ENCODE results near the gene UBR3.
"Not testable (repeated sequence)": the region's sequence is repeated elsewhere in the genome, so short reads cannot be mapped to it uniquely, and the experiment has no call there.

UBR3 gene

DNA sequence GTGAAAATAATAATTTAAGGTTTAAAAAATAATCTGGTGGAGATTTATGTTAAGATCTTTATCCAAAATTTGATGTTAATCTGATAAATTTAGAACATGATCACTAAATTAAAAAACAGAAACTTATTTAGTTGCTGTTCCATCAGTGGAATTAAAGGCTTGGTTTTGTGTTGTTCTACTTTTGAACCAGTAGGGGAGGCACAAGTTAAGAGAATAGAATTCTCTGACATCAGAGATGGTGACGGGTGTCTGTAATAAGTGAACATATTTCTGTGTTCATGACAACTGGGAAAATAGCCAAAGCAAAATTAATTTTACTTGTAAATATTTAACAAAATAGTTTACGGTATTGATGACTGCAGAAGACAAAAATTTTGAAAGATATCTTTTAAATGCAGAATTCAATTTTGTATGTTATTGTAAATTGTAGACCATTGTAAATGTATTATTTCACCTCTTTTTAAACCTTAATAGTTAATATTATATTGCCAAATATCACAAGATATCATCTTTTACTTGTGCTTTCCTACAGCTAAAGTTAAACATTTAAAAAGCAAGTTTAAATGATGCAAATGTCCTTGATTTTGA, 106.0 kb downstream of the UBR3 start:
- FAIRE-seq: no peak
- no peak for TF ChIP-seq POLR2AphosphoS5 (IDR thresholded peaks at IDR 0.05; ENCODE audit: low read depth, low read length)
- TF ChIP-seq SPI1 (IDR thresholded peaks at IDR 0.05; ENCODE audit: low read depth, low read length): no peak
- no peak for TF ChIP-seq POLR2A (IDR thresholded peaks at IDR 0.05; ENCODE audit: low read depth, low read length)
- no peak for TF ChIP-seq PAX5 (IDR thresholded peaks at IDR 0.05; ENCODE audit: insufficient read depth, low read length, severe bottlenecking)
- no peak for TF ChIP-seq POU2F2 (IDR thresholded peaks at IDR 0.05; ENCODE audit: low read depth, low read length)
- TF ChIP-seq TAF1 (IDR thresholded peaks at IDR 0.05; ENCODE audit: low read depth, low read length): no peak
- DNase-seq (ENCODE audit: insufficient read length, low spot score): no peak

GRCh38 chr2:169936652-169937051, 109.4 kb downstream of the UBR3 start:
- FAIRE-seq: not testable (repeated sequence)

GRCh38 chr2:169945515-169945914, 118.3 kb downstream of the UBR3 start:
- no peak for DNase-seq (ENCODE audit: insufficient read length, low spot score)
- TF ChIP-seq POLR2A (IDR thresholded peaks at IDR 0.05; ENCODE audit: low read depth, low read length) (no peak), POLR2AphosphoS5 (IDR thresholded peaks at IDR 0.05; ENCODE audit: low read depth, low read length) (no peak), SPI1 (IDR thresholded peaks at IDR 0.05; ENCODE audit: low read depth, low read length) (no peak), TAF1 (IDR thresholded peaks at IDR 0.05; ENCODE audit: low read depth, low read length) (no peak), PAX5 (IDR thresholded peaks at IDR 0.05; ENCODE audit: insufficient read depth, low read length, severe bottlenecking) (no peak), POU2F2 (IDR thresholded peaks at IDR 0.05; ENCODE audit: low read depth, low read length) (no peak)
- no peak for FAIRE-seq

More at GRCh38 chr2:169936652-169937051, 109.4 kb downstream of the UBR3 start:
- DNase-seq (ENCODE audit: insufficient read length, low spot score): not testable (repeated sequence)

GRCh38 chr2:169946092-169946491, 118.8 kb downstream of the UBR3 start:
- FAIRE-seq (no peak), DNase-seq (ENCODE audit: insufficient read length, low spot score) (no peak)
- TF ChIP-seq PAX5 (IDR thresholded peaks at IDR 0.05; ENCODE audit: insufficient read depth, low read length, severe bottlenecking) (no peak), POLR2AphosphoS5 (IDR thresholded peaks at IDR 0.05; ENCODE audit: low read depth, low read length) (no peak), SPI1 (IDR thresholded peaks at IDR 0.05; ENCODE audit: low read depth, low read length) (no peak), TAF1 (IDR thresholded peaks at IDR 0.05; ENCODE audit: low read depth, low read length) (no peak)

DNA sequence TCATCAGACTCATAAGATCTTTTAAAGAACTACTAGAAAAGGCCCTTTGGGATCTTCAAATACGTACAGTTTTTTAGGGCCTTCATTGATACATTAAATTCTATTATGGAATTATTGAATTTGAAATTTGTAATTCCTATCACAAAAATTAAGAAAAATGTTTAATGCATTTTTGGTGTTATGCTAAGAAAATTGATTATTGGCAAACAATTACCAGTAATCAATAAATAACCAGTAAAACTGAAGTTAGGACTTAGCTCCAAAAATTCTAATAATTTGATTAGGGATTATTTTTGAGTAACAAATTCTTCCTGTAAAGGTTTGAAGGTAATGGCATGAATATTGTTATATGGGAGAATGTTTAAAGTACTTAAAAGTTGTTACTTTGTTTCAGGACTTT, 119.3 kb downstream of the UBR3 start:
- DNase-seq (ENCODE audit: insufficient read length, low spot score): no peak
- FAIRE-seq: no peak
- TF ChIP-seq POU2F2 (IDR thresholded peaks at IDR 0.05; ENCODE audit: low read depth, low read length): no peak
- no peak for TF ChIP-seq POLR2AphosphoS5 (IDR thresholded peaks at IDR 0.05; ENCODE audit: low read depth, low read length)
- TF ChIP-seq TAF1 (IDR thresholded peaks at IDR 0.05; ENCODE audit: low read depth, low read length): no peak
- no peak for TF ChIP-seq SPI1 (IDR thresholded peaks at IDR 0.05; ENCODE audit: low read depth, low read length)

DNA sequence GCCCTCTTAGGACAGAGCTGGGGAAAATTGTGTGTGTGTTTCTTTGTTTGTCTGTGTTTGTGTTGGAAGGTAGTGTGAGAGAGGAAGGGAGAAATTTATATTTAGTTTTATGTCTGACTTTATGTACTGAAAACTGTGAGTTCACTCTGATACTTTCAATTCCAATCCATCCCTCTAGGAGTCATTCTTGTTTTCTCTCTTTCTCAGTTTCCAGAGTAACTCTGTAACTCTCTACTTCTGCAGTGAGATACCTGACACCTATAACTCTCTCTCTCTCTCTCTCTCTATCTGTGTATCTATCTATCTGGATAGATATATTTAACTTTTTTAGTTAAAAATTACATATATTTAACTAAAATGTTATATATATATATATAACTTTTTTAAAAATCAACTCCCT, 128.7 kb downstream of the UBR3 start:
- no peak for DNase-seq (ENCODE audit: insufficient read length, low spot score)

GRCh38 chr2:169957219-169957618, 130.0 kb downstream of the UBR3 start:
- FAIRE-seq; DNase-seq (ENCODE audit: insufficient read length, low spot score): not testable (repeated sequence)

More for the DNA sequence above, 128.7 kb downstream of the UBR3 start:
- no peak for TF ChIP-seq POU2F2 (IDR thresholded peaks at IDR 0.05; ENCODE audit: low read depth, low read length)
- TF ChIP-seq POLR2A (IDR thresholded peaks at IDR 0.05; ENCODE audit: low read depth, low read length): no peak
- no peak for TF ChIP-seq SPI1 (IDR thresholded peaks at IDR 0.05; ENCODE audit: low read depth, low read length)
- no peak for TF ChIP-seq POLR2AphosphoS5 (IDR thresholded peaks at IDR 0.05; ENCODE audit: low read depth, low read length)
- no peak for TF ChIP-seq TAF1 (IDR thresholded peaks at IDR 0.05; ENCODE audit: low read depth, low read length)
- no peak for FAIRE-seq

GRCh38 chr2:169961911-169962310, 134.7 kb downstream of the UBR3 start:
- no peak for TF ChIP-seq PAX5 (IDR thresholded peaks at IDR 0.05; ENCODE audit: insufficient read depth, low read length, severe bottlenecking)
- TF ChIP-seq POU2F2 (IDR thresholded peaks at IDR 0.05; ENCODE audit: low read depth, low read length): no peak
- no peak for TF ChIP-seq POLR2AphosphoS5 (IDR thresholded peaks at IDR 0.05; ENCODE audit: low read depth, low read length)
- no peak for TF ChIP-seq SPI1 (IDR thresholded peaks at IDR 0.05; ENCODE audit: low read depth, low read length)
- TF ChIP-seq POLR2A (IDR thresholded peaks at IDR 0.05; ENCODE audit: low read depth, low read length): no peak
- no peak for TF ChIP-seq TAF1 (IDR thresholded peaks at IDR 0.05; ENCODE audit: low read depth, low read length)
- DNase-seq (ENCODE audit: insufficient read length, low spot score) (no peak), FAIRE-seq (no peak)

DNA sequence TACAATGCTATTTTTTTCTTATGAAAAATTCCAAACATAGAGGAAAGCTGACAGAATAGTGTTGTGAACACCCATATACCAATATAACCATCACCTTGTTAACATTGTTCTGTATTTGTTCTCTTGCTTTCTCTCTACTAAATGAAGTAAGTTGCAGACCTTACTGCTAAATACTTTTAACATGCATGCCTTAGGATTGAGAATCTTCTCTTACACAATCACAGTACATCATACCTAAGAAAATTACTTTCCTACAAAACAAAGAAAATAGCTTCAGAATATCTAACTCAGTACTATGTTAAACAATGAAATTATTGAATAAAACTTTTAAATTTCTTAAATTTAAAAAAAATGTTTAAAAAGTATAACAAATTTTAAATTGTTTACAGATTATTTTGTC, 136.5 kb downstream of the UBR3 start:
- TF ChIP-seq POLR2A (IDR thresholded peaks at IDR 0.05; ENCODE audit: low read depth, low read length) (no peak), SPI1 (IDR thresholded peaks at IDR 0.05; ENCODE audit: low read depth, low read length) (no peak), PAX5 (IDR thresholded peaks at IDR 0.05; ENCODE audit: insufficient read depth, low read length, severe bottlenecking) (no peak), POLR2AphosphoS5 (IDR thresholded peaks at IDR 0.05; ENCODE audit: low read depth, low read length) (no peak), TAF1 (IDR thresholded peaks at IDR 0.05; ENCODE audit: low read depth, low read length) (no peak), POU2F2 (IDR thresholded peaks at IDR 0.05; ENCODE audit: low read depth, low read length) (no peak)
- no peak for DNase-seq (ENCODE audit: insufficient read length, low spot score)
- FAIRE-seq: no peak

- FAIRE-seq (no peak), DNase-seq (ENCODE audit: insufficient read length, low spot score) (no peak)
- TF ChIP-seq POU2F2 (IDR thresholded peaks at IDR 0.05; ENCODE audit: low read depth, low read length) (no peak), POLR2AphosphoS5 (IDR thresholded peaks at IDR 0.05; ENCODE audit: low read depth, low read length) (no peak), PAX5 (IDR thresholded peaks at IDR 0.05; ENCODE audit: insufficient read depth, low read length, severe bottlenecking) (no peak), SPI1 (IDR thresholded peaks at IDR 0.05; ENCODE audit: low read depth, low read length) (no peak), TAF1 (IDR thresholded peaks at IDR 0.05; ENCODE audit: low read depth, low read length) (no peak)
These were observed 137.5 kb downstream of the UBR3 start for GRCh38 chr2:169964740-169965139.

DNA sequence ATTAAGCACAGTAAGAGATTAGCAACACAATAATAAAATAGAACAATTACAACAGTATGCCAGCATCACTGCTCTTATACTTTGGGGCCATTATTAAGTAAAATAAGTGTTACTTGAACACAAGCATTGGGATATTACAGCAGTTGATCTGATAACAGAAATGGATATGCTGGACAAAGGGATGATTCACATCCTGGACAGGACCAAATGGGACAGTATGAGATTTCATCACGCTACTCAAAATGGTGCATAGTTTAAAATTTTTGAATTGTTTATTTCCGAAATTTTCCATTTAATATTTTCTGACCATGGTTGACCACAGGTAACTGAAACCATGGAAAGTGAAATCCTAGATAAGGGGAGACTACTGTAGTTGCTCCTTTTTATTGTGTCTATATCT, 138.2 kb downstream of the UBR3 start:
- TF ChIP-seq PAX5 (IDR thresholded peaks at IDR 0.05; ENCODE audit: insufficient read depth, low read length, severe bottlenecking): no peak
- no peak for TF ChIP-seq POLR2AphosphoS5 (IDR thresholded peaks at IDR 0.05; ENCODE audit: low read depth, low read length)
- no peak for TF ChIP-seq POLR2A (IDR thresholded peaks at IDR 0.05; ENCODE audit: low read depth, low read length)
- TF ChIP-seq TAF1 (IDR thresholded peaks at IDR 0.05; ENCODE audit: low read depth, low read length): no peak
- no peak for TF ChIP-seq POU2F2 (IDR thresholded peaks at IDR 0.05; ENCODE audit: low read depth, low read length)
- TF ChIP-seq SPI1 (IDR thresholded peaks at IDR 0.05; ENCODE audit: low read depth, low read length): no peak
- DNase-seq (ENCODE audit: insufficient read length, low spot score) (no peak), FAIRE-seq (no peak)

Data from GM12891 (cell line).